Left lung (tissue), 10 donors: ENCODE results near the gene VEPH1. TPM values are rescaled to one million over a fixed set of nuclear protein-coding genes. Genes with fewer than 3 reads are reported as not detected.

ENCODE experiments used
- ATAC-seq: fragments of 200-7000 bp; cut with Tn5 transposase; one replicate; pipeline ENCODE4 v1.9.1; 2020; ENCODE audit warnings: moderate library complexity
- DNase-seq, 4 donors: peaks; one replicate each; pipeline ENCODE4 v3.0.0-alpha.2; 2013 to 2020
- H3K27ac ChIP-seq, 2 donors: fragments of 200-600 bp; sonication (generic) in 1 of 2; one replicate each; pipeline versions ENCODE4 v1.5.0 to v1.8.0; 2020 to 2021
- H3K27me3 ChIP-seq, 2 donors: fragments of 200-600 bp; sonication (generic) in 1 of 2; one replicate each; pipeline versions ENCODE4 v1.5.0 to v1.8.0; 2020 to 2021
- H3K36me3 ChIP-seq, 2 donors: fragments of 200-600 bp; sonication (generic) in 1 of 2; one replicate each; pipeline versions ENCODE4 v1.5.0 to v1.8.0; 2020 to 2021
- H3K4me1 ChIP-seq, 2 donors: fragments of 200-600 bp; one replicate each; pipeline ENCODE4 v1.8.0; 2021
- H3K4me3 ChIP-seq, 2 donors: fragments of 200-600 bp; sonication (generic) in 1 of 2; one replicate each; pipeline versions ENCODE4 v1.5.0 to v1.8.0; 2020 to 2021; ENCODE audit warnings: mild to moderate bottlenecking in 1 of 2
- H3K9me3 ChIP-seq, 2 donors: fragments of 200-600 bp; sonication (generic) in 1 of 2; one replicate each; pipeline versions ENCODE4 v1.5.0 to v1.8.0; 2020 to 2021
- intact Hi-C, 2 donors: fragments of 100-400 bp; cut with DNase I; formaldehyde crosslinking; loops; one replicate each; pipeline versions ENCODE4 v1.11.2 to v1.14.2; 2022
- polyA plus RNA-seq, 6 donors: library from polyadenylated mRNA; unstranded; fragments of 120-200 nt; gene quantifications; one replicate each; pipeline ENCODE4 v1.2.1, GENCODE V29; 2013; ENCODE audit not compliant: insufficient read length in 6 of 6
- total RNA-seq, 2 donors: library from RNA; stranded (reverse); fragmentation: NEBNext Ultra II Directional; extraction: Animal tissue kit (Norgen Biotek cat#: 25700); gene quantifications; one replicate each; pipeline ENCODE4 v1.2.1, GENCODE V29; 2021
- TF ChIP-seq, protein P1 (sequence below), 2 donors: fragments of 200-600 bp; sonication (generic) in 1 of 2; IDR thresholded peaks; one replicate each; pipeline versions ENCODE4 v1.5.0 to v1.8.0; 2021; ENCODE audit warnings: antibody characterized with exemption in 2 of 2
- donor health status: DM: no; HTN: yes; CAD: no.
- donor health status: DM: no; HTN: no; CAD: no.

The VEPH1 gene
- total and polyA plus RNA-seq, 8 donors: 30.4 to 143 (median 42.6) TPM

- TF ChIP-seq, protein P1, sequence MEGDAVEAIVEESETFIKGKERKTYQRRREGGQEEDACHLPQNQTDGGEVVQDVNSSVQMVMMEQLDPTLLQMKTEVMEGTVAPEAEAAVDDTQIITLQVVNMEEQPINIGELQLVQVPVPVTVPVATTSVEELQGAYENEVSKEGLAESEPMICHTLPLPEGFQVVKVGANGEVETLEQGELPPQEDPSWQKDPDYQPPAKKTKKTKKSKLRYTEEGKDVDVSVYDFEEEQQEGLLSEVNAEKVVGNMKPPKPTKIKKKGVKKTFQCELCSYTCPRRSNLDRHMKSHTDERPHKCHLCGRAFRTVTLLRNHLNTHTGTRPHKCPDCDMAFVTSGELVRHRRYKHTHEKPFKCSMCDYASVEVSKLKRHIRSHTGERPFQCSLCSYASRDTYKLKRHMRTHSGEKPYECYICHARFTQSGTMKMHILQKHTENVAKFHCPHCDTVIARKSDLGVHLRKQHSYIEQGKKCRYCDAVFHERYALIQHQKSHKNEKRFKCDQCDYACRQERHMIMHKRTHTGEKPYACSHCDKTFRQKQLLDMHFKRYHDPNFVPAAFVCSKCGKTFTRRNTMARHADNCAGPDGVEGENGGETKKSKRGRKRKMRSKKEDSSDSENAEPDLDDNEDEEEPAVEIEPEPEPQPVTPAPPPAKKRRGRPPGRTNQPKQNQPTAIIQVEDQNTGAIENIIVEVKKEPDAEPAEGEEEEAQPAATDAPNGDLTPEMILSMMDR (IDR thresholded peaks at IDR 0.05): no peak
- Histone ChIP-seq H3K9me3 (no peaks in the 10 kb centered on the region), H3K27ac (no peak overlapping the region), H3K36me3 (no peaks in the 10 kb centered on the region), H3K4me3 (no peak overlapping the region), H3K4me1 (no peaks in the 10 kb centered on the region), H3K27me3 (no peaks in the 10 kb centered on the region)
- intact Hi-C loops: no loop called here
- DNase-seq: no peak
- ATAC-seq: no peak
Observed at GRCh38 chr3:157255797-157256196, 247.4 kb downstream of the VEPH1 start.

GRCh38 chr3:157251685-157252084 is 251.5 kb downstream of the VEPH1 start:
- Histone ChIP-seq H3K27me3 (no peaks in the 10 kb centered on the region), H3K9me3 (no peaks in the 10 kb centered on the region), H3K4me1 (no peaks in the 10 kb centered on the region), H3K27ac (no peak overlapping the region), H3K4me3 (no peak overlapping the region), H3K36me3 (no peaks in the 10 kb centered on the region)
- DNase-seq (no peak), ATAC-seq (no peak)
- intact Hi-C loops: no loop called here
- TF ChIP-seq, protein P1 (IDR thresholded peaks at IDR 0.05): no peak

DNA sequence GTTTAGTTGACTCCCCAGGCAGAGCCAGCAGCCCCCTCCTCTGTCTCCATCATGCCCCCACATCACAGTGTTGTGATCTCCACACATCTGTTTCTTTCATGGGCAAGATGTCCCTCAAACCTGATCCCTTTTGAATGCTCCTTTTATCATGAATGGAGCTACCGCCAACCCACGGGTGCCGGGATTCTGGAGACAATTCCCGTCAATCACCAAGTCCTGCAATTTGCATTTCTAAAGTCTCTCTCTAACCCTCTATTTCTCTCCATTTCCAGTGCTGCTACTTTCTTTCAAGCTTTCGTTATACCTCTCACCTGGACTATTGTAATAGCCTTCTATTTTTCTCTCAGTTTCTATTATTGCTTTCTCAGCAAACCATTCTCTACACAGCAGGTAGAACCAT is 253.6 kb downstream of the VEPH1 start:
- ATAC-seq (no peak), DNase-seq (no peak)
- Histone ChIP-seq H3K4me1 (no peaks in the 10 kb centered on the region), H3K4me3 (no peak overlapping the region), H3K36me3 (no peaks in the 10 kb centered on the region), H3K27me3 (no peaks in the 10 kb centered on the region), H3K27ac (no peak overlapping the region), H3K9me3 (no peaks in the 10 kb centered on the region)
- intact Hi-C loops: no loop called here
- TF ChIP-seq, protein P1 (IDR thresholded peaks at IDR 0.05): no peak

- no peaks in the 10 kb centered on the region for H3K9me3 ChIP-seq
- no peak overlapping the region for H3K27ac ChIP-seq
- no peaks in the 10 kb centered on the region for H3K36me3 ChIP-seq
- H3K4me1 ChIP-seq: no peaks in the 10 kb centered on the region
- peak in 1 of 4 donors; percentile 16 for DNase-seq
- no peaks in the 10 kb centered on the region for H3K27me3 ChIP-seq
- ATAC-seq: peak; percentile 80
- intact Hi-C loops: no loop called here
- TF ChIP-seq, protein P1 (IDR thresholded peaks at IDR 0.05): no peak
- no peak overlapping the region for H3K4me3 ChIP-seq
Observed at GRCh38 chr3:157248590-157249422, 254.4 kb downstream of the VEPH1 start.

DNA sequence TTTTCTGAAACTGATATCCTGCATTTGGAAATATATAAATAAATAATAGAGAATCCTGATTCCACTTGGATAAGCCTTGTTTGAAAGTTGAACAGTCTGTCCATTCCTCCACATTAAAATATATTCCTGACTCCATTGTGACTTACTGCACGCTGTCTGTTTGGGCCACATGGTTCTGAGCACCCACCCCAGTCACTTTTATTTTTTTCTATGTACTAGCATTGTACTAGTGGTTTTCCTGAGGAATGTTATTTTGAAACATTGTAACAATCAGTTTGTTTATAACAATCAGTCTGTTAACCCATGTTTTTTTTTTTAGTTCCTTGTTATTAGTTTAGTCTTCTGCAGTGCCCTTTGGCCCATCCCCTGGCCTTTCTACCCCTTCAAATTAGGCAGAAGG is 255.8 kb downstream of the VEPH1 start:
- no peak for DNase-seq
- Histone ChIP-seq H3K4me1 (no peaks in the 10 kb centered on the region), H3K27ac (no peak overlapping the region), H3K27me3 (no peaks in the 10 kb centered on the region), H3K36me3 (no peaks in the 10 kb centered on the region), H3K9me3 (no peaks in the 10 kb centered on the region), H3K4me3 (no peak overlapping the region)
- intact Hi-C loops: no loop called here
- TF ChIP-seq, protein P1 (IDR thresholded peaks at IDR 0.05): no peak
- no peak for ATAC-seq
